Thyroid gland (tissue), 4 donors: ENCODE data around the gene UNC5C. TPM values are rescaled to one million over a fixed set of nuclear protein-coding genes. Genes with fewer than 3 reads are reported as not detected.

Experiments
- DNase-seq, 2 donors: peaks; one replicate each; pipeline ENCODE4 v3.0.0-alpha.2; 2019
- H3K27ac ChIP-seq, 3 donors: fragments of 200-600 bp; sonication (generic); 1 replicate in 2 of 3; 2 replicates in 1 of 3; pipeline ENCODE4 v1.5.1; 2016 to 2019; ENCODE audit warnings: mild to moderate bottlenecking in 1 of 3, moderate library complexity in 1 of 3
- H3K27me3 ChIP-seq: fragments of 200-600 bp; sonication (generic); one replicate; pipeline ENCODE4 v1.5.1; 2019
- H3K36me3 ChIP-seq, 2 donors: fragments of 200-600 bp; sonication (generic); one replicate each; pipeline ENCODE4 v1.5.1; 2016 to 2019
- H3K4me1 ChIP-seq, 2 donors: fragments of 200-600 bp; sonication (generic); one replicate each; pipeline ENCODE4 v1.5.1; 2017 to 2019
- H3K4me3 ChIP-seq, 3 donors: fragments of 200-600 bp; sonication (generic); replicated peaks in 1 of 3; 1 replicate in 2 of 3; 2 replicates in 1 of 3; pipeline ENCODE4 v1.5.1; 2016; ENCODE audit warnings: mild to moderate bottlenecking in 1 of 3
- H3K9me3 ChIP-seq: fragments of 200-600 bp; sonication (generic); one replicate; pipeline ENCODE4 v1.5.1; 2017
- CTCF ChIP-seq, 6 experiments: fragments of 200-600 bp in 3 of 6; fragments of 450-650 bp in 3 of 6; sonication (generic) in 3 of 6; IDR thresholded peaks; one replicate each; pipeline ENCODE4 v1.5.1; 2016 to 2019; ENCODE audit warnings: antibody characterized with exemption in 6 of 6, mild to moderate bottlenecking in 2 of 6, inconsistent platforms in 1 of 6, moderate library complexity in 1 of 6
- POLR2A ChIP-seq, 2 donors: fragments of 450-650 bp; IDR thresholded peaks; one replicate each; pipeline ENCODE4 v1.6.1; 2017; ENCODE audit warnings: antibody characterized with exemption in 2 of 2, mild to moderate bottlenecking in 2 of 2, moderate library complexity in 1 of 2
- WGBS, 2 donors: methylation state at CpG; one replicate each; pipeline ENCODE4 v1.1.5; 2017; 5-methylcytosine and 5-hydroxymethylcytosine counted together
- intact Hi-C: fragments of 100-400 bp; cut with DNase I; formaldehyde crosslinking; loops from one replicate; pipeline ENCODE4 v1.15.1; 2023
- total RNA-seq, 4 donors: library from RNA; depleted of rRNA; stranded (reverse); fragments of >200 nt; gene quantifications; one replicate each; pipeline ENCODE4 v1.2.3, GENCODE V29; 2016

Gene UNC5C
- total RNA-seq, 4 donors from 2014 or later = 27.1 to 72.0 (median 59.0) TPM

DNA sequence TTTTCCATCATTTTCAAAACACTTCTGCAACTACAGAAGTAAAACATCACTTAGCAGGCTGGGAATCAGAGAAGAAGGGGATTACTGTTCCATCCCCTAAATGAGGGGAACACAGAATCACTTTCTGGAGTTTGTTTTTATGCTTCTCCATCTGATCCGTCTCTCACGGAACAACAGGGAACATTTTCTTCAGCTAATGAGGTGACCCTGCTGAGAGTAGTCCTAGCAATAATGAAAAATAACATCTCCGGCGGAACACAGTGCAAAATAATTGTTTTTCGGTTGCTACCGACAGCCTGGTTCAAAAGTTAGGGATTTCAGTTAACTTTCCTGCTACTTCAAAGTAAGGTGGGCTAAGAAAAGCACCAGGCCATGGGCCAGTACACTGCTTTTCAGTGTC is 322.9 kb downstream of the UNC5C start:
- Histone ChIP-seq H3K27me3 (no peaks in the 10 kb centered on the region), H3K36me3 (no peaks in the 10 kb centered on the region), H3K4me3 (no peak overlapping the region), H3K9me3 (no peaks in the 10 kb centered on the region), H3K27ac (no peak overlapping the region), H3K4me1 (no peaks in the 10 kb centered on the region)
- TF ChIP-seq POLR2A (IDR thresholded peaks at IDR 0.05) (no peak), CTCF (IDR thresholded peaks at IDR 0.05) (no peak)
- WGBS, 2 donors = 89 to 91% methylated on average over 6 of the region's 6 CpGs
- intact Hi-C loops = no loop called here
- DNase-seq = no peak

DNA sequence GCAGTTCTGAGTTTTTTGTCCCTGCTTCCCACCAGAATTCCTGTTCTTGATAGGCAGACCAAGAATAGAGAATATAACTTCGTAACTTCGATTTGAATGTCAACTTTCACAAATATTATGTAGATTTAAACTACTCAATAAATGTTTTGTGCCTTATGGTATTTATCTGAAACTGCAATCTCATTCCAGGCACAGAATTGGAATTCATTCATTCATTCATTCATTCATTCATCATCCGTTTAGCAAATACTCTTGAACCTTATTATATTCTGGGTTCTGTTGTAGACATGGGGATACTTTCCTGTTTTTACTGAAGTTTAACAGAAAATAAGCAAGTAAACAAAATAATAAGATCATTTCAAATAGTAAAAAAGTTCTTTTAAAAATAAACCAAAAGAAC is 324.4 kb downstream of the UNC5C start:
- intact Hi-C loops = no loop called here
- no peak overlapping the region for H3K27ac ChIP-seq
- DNase-seq = no peak
- no peaks in the 10 kb centered on the region for H3K9me3 ChIP-seq
- H3K27me3 ChIP-seq = no peaks in the 10 kb centered on the region
- TF ChIP-seq POLR2A (IDR thresholded peaks at IDR 0.05) (no peak), CTCF (IDR thresholded peaks at IDR 0.05) (no peak)
- H3K4me1 ChIP-seq = no peaks in the 10 kb centered on the region
- no peaks in the 10 kb centered on the region for H3K36me3 ChIP-seq
- no peak overlapping the region for H3K4me3 ChIP-seq
- WGBS, 2 donors = 93 to 94% methylated on average over 3 of the region's 3 CpGs

DNA sequence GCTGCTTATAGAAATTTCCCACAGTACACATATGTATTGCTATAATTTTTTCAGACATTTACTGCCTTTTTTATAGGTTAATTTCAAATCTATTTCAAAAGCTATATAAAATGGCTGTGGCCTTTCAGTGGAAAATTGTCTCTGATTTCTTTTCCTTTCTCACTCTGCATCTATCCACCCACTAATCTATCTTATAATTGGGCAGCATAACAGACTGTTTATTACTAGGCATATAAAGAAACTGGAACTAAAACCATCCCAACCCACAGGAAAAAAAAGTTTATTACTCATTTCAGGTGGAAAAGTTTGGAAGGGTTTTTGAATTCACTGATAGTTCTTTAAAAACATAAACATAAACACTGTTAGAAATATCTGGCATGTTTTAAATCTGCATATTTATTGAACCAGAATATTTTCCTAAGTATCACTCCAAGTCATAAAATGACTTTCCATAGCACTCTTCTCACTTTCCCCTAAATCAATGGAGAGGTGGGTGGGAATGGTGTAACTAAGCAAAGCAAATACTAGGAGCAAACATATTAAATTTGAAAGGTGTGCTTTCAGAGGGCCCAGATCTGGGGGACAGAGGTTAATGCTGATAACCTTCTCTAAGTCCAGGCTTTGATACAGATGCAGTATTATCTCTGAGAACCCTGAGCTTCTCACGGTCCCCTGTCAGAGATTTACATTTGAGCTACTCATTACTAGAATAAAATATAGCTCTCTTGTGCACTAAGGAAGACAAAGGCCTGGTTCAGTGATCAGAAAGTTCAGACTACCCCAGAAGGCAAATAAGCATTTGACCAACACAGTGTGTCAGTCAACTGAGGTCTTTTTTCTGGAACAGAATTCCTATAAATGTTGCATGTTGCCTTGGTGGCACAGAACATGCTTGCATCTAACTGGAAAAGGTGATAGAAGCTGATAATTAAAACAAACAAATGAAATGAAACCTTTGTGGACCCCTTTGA is 328.3 kb downstream of the UNC5C start:
- intact Hi-C loops = no loop called here
- Histone ChIP-seq H3K27me3 (no peaks in the 10 kb centered on the region), H3K36me3 (peaks cover 0 to 3% of the 10 kb centered on the region in 2 donors), H3K27ac (no peak overlapping the region), H3K4me1 (no peaks in the 10 kb centered on the region), H3K9me3 (no peaks in the 10 kb centered on the region), H3K4me3 (no peak overlapping the region)
- no peak for DNase-seq
- no peak for TF ChIP-seq POLR2A (IDR thresholded peaks at IDR 0.05)
- TF ChIP-seq CTCF (IDR thresholded peaks at IDR 0.05) = no peak
- 83 to 93% methylated on average over 1 of the region's 1 CpG for WGBS, 2 donors

GRCh38 chr4:95219109-95219508 is 329.7 kb downstream of the UNC5C start:
- DNase-seq = no peak
- Histone ChIP-seq H3K27ac (no peak overlapping the region), H3K36me3 (peaks cover 0 to 3% of the 10 kb centered on the region in 2 donors), H3K4me3 (no peak overlapping the region), H3K9me3 (no peaks in the 10 kb centered on the region), H3K27me3 (no peaks in the 10 kb centered on the region), H3K4me1 (no peaks in the 10 kb centered on the region)
- 96 to 97% methylated on average over 5 of the region's 5 CpGs for WGBS, 2 donors
- no peak for TF ChIP-seq POLR2A (IDR thresholded peaks at IDR 0.05)
- TF ChIP-seq CTCF (IDR thresholded peaks at IDR 0.05) = no peak
- intact Hi-C loops = no loop called here

- WGBS, 2 donors = 93% methylated on average over 2 of the region's 2 CpGs
- no peak for DNase-seq
- Histone ChIP-seq H3K27me3 (no peaks in the 10 kb centered on the region), H3K27ac (no peak overlapping the region), H3K4me1 (no peaks in the 10 kb centered on the region), H3K4me3 (no peak overlapping the region), H3K9me3 (no peaks in the 10 kb centered on the region), H3K36me3 (peaks cover 0 to 3% of the 10 kb centered on the region in 2 donors)
- TF ChIP-seq CTCF (IDR thresholded peaks at IDR 0.05) (no peak), POLR2A (IDR thresholded peaks at IDR 0.05) (no peak)
- intact Hi-C loops = no loop called here
Observed at GRCh38 chr4:95217197-95217596, 331.6 kb downstream of the UNC5C start.
